Measurements from ENCODE around the gene POGK. TPM values are rescaled to one million over a fixed set of nuclear protein-coding genes. Genes with fewer than 3 reads are reported as not detected.

Gene POGK
- total RNA-seq, 1 donor, result 24.5 TPM

DNA sequence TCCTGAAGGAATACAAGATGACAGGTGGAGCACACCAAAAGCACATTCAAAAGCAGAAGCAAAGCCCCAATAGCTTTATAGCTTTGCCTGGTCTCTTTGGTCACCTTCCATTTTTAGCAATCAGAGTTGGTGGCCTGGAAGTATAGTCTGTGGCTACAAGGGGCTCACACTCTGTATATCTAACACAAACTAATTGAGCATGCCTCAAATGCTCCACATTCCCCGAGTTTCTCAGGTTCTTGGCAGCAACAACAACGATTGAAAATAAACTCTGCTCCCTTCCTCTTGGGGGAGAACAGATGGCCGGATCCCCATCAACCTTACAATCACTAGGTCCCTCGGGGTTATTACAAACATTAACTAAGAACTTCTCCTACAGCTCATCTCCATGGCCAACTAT is 61.7 kb downstream of the POGK start:
- no peak for DNase-seq (ENCODE audit: low read depth in 2 of 3, low spot score in 2 of 3)

DNA sequence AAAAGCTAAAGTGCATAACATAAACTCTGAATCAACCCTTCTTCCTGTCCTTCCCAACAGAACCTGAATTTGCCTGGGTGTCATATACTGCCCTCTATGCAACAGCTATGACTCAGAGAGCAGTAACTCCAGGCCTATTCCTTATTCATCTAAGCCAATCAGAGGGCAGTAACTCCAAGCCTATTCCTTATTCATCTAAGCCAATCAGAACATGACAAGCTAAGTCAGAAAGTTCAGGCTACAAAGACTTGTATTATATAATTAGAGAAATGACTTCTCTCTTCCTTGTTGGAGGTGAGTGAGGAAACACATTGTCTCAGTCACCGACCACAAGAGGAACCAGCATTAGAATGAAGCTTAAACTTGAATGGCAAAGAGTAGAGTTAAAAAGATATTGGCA is 63.0 kb downstream of the POGK start:
- peak in 2 of 3 donors; percentile 70 to 87 for DNase-seq (ENCODE audit: low read depth in 2 of 3, low spot score in 2 of 3)

DNA sequence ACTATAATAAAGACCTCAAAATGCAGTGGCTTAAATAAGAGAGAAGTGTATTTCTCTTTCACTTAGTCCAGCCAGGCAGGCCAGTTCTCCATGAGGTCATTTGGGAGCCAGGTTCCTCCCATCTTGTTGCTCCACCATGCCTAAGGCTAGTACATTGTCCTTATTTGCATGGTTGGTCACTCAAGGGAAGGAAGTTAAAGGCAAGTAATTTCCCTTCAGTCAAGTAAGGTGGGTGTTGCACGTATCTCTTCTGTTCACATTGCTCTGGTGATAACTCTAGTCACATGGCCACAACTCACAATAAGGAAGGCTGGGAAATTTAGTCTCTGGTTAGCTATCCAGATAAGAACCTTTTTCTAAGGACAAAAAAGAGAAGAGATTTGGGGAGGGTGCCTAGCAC is 64.0 kb downstream of the POGK start:
- no peak for DNase-seq (ENCODE audit: low read depth in 2 of 3, low spot score in 2 of 3)

DNA sequence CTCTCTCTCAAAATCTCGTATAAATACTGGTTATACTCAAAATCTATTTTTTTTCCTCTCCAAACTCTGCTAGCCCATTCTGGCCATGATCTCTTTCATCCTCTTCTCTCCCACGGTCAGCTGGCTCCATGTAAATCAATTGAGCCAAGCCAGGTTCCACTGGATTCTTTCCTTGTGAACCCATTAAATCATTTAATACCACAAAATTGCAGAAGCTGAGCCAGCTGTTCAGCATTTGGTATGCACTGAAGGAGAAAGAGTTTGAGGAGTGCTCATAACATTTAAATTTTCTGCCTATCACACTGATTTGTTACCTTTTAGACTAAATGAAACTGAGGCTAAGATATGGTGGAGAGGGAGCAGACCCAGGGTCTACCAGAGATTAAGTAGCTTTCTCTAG is 65.9 kb downstream of the POGK start:
- DNase-seq (ENCODE audit: low read depth in 2 of 3, low spot score in 2 of 3), result no peak

DNA sequence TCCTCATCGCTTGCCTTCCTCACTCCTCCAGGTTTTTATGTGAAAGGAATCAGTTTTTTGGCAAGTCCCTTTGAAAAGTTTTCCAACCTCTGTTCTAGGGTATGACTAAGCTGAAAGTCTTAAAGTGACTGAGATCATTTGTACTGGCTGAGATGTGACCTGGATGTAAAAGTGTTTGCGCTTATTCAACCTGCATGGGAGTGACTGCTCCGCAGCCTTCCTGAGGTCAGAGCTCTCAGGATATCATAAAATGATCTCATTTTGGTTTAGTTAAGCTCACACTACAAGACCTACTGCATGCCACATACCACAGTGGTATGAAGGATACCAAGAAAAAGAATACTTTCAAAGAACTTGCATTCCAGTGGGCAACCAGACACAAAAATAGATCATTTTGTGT is 66.6 kb downstream of the POGK start:
- DNase-seq (ENCODE audit: low read depth in 2 of 3, low spot score in 2 of 3), result no peak

Other genes with a start within 250 kb of the POGK start
- gene TADA1, start 36.8 kb downstream of the POGK start, total RNA-seq, result 14.3 TPM
- gene ILDR2, start 136.1 kb downstream of the POGK start, total RNA-seq, result 0.27 TPM
- not detected for gene MAEL, start 149.8 kb downstream of the POGK start, total RNA-seq

All from hematopoietic multipotent progenitor cell (in vitro differentiated cells).